DMS53 treated with DMSO at 0.1 percent for 48 hours (cell line): ENCODE measurements around the gene SYMPK.

ENCODE experiments used
- DNase-seq: peaks from one replicate; lab custom pipeline; 2025; ENCODE audit not compliant: unreplicated experiment; lab: John Stamatoyannopoulos, UW

The SYMPK gene

DNA sequence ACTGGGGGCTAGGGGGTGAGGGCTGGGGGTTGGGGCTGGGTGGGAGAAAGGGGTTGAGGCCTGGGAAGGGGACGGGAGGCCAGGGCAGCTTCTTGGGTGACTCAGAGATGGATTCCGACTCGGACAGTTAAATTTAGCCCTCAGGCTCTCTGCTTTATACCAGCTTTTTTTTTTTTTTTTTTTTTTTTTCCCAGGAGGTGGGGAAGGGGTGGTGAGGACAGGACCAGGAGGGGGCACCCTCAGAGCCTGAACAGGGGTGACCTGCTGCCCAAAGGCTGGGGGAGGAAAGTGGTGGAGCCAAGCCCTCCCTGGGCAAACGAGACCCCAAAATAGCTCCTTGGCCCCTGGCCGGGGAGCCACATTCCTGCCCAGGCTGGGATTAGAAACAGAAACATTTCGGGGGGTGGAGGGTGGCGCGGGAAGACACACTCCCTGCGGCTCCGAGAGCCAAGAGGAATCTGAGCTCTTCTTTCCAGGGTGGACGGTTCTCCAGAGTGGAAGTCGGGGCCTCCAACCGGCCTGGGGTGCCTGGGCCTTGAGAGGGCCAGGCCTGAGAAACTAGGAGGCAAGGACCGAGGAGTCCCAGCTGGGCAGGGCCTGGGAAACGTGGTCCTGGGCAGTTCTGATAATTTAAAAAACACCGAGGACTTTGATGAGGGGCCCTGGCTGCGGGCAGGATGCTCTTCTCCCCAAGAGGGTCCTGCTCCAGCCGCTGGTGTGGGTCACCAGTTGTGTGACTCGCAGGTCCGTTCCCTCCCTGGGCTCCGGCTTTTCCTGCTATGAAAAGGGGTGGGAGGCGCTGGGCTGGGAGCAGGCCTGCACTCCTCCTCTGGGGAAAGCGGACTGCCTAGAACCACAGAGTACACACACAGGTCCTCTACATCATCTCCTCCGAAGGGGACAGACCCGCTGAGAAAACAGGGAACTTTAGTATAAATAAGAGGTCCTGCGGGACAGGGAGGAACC lies 79.8 kb downstream of the SYMPK start:
- no peak for DNase-seq

DNA sequence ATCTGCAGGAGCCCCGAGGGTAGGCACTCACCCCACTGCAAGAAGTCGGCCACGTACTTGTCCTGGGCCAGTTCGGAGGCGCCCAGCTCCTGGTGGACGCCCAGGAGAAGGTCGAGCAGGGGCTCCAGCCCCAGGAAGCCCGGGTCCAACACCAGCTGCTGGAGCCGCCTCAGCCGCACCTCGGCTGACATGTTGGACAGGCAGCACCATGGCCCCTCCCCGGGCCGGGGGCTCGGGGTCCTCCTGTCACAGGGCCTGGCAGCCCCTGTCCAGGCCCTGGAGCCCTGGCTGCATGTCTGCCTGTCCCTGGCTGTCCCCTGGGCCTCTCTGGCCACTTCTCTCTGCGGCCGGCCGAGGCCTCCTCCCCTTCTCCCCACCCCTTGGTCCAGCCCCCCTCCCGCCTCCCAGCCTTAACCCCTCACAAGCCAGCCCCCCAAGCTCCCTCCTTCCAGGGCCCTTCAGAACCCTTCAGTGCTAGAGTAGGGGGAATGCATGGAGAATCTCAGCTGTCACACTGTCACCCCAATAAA lies 80.7 kb downstream of the SYMPK start, which contains the start of gene DMPK:
TSS of gene DMPK (minus strand) at position 329 of the 530 bp plus-strand sequence. CDS start at position 191, 138 bp downstream.
- DNase-seq = peak; percentile 11

DNA sequence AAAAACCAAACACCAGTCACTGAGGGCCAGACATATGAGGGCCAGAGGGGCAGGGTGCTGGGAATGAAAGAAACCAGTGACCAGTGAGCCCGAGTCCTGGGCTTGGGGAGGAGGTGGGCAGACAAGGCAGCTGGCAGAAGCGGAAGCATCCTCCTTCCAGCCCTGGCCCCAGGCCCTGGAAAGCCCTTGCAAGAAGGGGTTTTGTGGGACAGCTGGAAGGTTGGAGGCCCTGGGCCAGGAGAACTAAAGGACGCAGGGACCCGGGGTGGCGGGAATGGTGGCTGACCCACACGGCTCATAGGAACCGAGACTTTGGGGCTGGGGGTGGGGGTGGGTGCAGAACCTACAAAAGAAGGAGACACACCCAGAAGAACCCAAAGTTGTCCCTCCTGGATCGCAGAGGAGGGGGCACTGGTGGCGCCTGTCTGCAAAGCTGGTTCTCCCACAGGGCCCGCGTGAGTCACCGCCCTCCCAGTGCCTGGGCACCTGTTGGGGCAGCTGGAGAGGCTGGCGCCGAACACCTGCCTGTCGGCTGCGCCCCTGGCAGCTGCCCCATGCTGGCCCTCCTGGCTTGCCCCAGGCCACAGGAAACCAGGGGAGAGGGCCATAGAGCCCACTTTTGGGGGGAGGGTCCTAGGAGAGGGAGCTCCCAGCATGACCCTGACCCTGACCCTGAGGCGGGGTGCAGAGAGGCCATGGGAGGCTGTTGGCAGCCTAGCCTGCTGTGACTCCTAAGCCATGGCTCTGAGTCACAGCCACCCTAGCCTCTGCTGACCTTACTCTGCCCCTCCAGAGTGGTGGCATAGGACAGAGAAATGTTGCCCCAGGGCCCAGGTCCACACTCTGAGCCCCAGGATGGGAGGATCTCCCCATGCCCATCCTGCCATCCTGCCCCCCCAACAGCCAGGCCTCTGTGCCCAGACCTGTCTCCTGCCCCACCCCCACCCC lies 81.5 kb downstream of the SYMPK start:
- DNase-seq = peak; percentile 76

DNA sequence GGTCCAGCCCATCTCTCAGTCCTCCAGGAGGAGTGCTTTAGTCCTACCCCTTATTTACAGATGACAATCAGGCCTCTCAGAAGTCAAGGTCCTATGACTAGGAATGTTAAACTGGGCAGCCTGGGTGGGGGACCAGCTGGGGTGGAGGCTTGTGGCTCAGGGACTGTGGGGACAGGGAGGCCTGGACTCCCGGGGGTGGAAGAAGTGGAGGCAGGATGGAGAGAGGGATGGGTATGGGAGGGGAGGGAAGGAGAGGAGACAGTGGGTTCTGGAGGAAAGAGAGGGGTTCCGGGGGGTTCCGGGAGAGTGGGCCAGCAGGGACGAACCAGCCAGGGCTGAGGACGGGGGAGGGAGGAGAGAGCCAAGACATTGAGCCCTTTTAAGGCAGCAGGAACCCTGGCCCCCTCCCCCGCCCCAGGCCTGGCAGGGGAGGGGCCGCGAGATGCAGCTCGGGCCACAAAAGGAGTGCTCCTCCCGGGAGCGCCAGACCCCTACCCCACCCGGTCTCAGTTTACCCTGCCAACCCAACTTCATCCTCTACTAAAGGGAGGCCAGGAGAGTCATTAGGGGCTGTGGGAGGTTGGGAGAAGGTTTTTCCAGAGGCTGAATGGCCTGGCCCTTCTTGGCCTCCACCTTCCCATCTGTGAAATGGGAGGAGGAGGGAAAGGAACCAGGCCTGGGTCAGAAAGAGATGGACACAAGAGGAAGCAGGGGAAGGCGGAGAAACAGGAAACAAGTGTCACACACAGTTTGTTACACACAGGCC lies 82.3 kb downstream of the SYMPK start:
- no peak for DNase-seq

DNA sequence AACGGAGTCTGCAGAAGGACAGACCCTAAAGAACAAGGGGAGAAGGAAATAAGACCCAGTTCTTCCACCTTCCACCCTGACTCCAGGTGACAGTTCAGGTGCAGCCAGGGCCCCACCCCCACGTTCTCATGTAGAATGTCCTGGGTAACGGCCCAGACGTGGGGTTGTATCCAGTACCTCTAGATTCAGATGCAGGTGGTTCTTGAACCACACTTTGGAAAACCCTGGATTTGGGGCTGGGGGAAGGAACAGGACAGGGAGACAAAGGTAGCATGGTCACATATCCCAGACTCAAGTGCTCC lies 82.8 kb downstream of the SYMPK start:
- no peak for DNase-seq

DNA sequence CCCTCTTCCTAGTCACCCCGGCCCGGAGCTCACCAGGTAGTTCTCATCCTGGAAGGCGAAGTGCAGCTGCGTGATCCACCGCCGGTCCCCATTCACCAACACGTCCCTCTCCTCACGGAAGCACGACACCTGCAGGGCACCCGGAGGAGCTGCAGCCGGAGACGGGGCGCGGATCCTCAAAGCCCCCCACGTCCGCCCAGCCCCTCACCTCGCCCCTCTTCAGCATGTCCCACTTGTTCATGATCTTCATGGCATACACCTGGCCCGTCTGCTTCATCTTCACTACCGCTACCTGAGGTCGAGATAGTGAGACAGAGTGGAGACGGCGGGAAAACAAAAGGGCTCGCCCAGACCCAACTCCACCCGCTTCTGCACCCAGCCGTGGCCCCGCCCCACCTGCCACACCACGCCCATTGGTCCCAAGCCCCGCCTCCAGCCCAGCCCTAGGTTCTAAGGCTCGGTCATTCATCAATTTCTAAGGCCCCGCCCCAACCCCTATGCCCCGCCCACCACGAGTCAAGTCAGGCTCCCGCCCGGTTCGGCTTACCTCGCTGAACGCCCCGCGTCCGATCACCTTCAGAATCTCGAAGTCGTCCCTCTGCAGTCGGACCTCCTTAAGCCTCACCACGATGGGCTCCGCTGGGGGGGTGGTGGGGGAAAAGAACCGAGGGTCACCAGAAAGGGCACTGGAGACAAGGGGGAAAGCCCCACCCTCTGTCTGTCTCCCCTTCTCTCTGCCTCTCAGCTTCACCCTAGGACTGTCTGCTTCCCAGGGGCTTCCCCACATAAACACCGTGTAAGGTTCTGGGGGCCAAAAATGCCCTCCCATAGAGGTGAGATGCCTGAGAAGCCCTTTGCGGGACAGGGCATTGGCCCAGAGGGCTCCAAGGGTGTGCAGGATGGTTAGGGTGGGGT lies 83.5 kb downstream of the SYMPK start:
- no peak for DNase-seq

DNA sequence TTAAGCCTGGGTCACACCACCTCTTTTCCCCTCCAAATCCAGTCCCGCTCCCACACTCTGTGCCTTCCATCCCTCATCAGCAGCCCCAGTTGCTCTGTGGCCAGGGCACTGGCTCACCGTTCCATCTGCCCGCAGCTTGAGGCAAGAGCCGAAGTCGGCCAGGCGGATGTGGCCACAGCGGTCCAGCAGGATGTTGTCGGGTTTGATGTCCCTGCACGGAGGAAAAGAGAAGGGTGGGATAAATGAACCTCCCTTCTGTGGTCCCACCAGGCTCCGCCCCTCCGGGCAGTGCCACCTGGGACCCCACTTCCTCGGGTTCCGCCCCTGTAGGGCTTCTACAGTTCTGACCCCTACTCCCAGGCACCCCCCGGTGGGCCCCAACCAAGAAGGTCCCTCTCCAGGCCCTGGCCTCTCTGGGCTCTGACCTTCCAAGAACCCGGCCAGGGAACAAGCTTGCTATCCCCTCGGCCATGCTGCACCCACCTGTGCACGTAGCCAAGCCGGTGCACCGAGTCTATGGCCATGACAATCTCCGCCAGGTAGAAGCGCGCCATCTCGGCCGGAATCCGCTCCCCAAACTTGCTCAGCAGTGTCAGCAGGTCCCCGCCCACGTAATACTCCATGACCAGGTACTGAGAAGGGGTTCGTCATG lies 84.8 kb downstream of the SYMPK start:
- no peak for DNase-seq

DNA sequence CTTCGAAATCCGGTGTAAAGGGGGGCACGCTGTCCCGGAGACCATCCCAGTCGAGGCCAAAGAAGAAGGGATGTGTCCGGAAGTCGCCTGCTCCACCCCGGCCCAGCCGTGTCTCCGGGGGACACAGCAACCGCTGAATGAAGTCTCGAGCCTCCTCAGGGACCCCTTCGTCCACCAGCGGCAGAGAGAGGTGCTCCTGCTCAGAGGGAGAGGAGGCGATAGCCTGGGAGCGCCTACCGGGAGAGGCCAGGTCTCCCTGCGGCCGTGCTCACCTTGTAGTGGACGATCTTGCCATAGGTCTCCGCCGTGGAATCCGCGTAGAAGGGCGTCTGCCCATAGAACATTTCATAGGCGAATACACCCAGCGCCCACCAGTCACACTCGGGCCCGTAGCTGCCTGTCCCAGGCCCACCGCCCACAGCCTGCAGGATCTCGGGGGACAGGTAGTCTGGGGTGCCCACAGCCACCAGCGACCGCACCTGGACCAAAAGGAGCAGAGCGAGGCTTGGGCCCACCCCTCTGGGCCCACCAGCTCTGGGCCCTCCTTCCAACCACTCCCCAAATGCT lies 85.5 kb downstream of the SYMPK start:
- no peak for DNase-seq

DNA sequence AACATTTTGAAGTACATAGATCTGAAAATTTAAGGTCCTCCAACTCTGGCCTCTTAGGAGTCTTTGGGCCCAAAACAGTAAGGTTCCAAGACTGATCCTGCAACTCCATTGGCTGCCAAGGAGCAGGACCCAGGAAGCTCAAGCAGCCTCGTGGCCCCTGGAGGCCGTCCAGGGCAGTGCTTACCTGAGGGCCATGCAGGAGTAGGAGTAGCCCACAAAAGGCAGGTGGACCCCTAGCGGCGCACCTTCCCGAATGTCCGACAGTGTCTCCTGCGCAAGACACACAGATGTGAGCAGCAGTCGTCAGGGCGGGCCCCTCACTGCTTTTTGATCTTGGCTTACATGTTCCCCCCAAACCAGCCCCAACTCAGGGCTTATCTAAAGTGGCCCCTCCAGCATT lies 88.2 kb downstream of the SYMPK start:
- DNase-seq = no peak

DNA sequence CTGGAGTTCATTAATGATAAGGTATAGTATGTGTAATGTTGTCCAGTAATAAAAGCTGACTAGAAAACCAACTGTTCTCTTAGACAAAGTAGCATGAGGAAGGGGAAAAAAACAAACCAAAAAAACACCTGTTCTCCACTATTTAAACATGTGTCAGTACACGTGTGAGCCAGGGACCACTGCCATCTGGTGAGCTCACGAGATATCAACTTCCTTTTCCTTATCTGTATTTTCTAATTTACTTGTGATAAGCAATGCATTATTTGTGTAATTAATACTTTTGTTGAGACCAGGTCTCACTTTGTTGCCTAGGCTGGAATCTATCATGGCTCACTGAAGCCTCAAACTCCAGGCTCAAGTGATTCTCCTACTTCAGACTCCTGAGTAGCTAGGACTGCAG lies 89.6 kb downstream of the SYMPK start:
- peak; percentile 38 for DNase-seq

DNA sequence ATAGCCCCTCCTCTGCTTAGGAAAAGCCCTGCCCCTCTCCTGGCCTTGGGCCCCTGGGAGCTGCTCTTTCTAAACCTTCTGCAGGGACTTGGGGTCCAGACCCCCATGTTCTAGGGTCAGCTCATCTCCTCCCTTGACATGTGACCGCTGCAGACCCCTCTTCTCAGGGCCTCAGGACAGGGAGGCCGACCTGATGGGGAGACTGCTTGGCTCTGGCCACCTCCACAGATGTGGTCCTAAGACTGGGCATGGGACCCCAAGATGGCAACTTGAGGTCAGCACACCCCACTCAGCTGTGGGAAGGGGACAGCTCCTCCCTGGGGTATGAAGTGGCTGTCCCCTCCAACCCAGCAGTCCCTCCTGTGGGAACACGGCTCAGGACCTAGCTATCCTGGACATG lies 90.0 kb downstream of the SYMPK start:
- DNase-seq = no peak

DNA sequence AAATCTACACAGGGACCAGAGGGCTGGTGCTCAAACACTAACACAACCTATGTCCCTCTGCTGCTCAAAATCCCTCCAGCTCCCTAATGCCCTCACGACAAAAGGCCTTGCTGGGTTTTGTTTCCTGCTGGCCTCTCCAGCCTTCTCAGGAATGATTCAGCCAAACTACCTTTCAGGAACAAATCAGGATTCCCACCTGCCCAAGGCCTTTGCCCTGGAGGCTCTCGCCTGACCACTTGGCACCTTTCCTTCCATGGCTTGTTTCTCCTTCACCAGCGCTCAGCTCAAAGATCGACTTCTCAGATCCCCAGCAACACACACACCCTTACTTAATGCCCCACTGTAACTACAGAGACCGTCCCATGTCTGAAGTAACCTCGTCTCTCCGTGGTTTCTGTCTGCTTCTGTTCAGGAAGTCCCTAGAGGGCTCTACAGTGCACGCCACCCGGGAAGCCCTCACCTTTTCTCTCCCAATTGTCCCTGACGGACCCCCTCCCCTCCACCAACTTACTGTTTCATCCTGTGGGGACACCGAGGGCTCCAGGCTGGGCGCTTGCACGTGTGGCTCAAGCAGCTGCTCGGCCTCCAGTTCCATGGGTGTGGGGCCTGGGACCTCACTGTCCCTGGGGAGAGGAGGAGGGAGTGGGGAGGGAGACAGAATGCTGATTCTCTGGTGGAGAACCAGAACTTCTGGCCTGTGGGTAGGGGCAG lies 90.7 kb downstream of the SYMPK start:
- DNase-seq = peak; percentile 41

DNA sequence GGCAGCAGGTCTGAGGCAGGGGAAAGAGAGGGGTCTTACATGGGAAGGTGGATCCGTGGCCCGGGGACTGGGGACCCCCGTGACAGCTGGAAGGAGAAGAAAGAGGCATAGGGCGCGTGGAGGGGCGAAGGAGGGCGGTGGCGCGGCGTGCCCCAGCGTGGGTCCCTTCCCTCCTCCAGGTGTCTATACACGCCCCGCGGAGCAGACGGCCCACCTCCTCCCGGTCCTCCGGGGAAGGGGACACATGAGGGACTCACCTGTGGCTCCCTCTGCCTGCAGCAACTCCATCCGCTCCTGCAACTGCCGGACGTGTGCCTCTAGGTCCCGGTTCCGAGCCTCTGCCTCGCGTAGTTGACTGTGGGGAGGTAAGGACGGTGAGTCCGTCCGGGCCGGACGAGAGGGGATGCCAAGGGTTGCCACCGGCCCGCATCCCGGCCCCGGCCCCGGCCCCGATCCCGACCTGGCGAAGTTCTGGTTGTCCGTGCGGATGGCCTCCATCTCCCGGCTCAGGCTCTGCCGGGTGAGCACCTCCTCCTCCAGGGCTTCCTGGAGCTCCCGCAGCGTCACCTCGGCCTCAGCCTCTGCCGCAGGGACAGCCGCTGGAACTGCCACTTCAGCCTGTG lies 91.5 kb downstream of the SYMPK start:
- peak; percentile 58 for DNase-seq

DNA sequence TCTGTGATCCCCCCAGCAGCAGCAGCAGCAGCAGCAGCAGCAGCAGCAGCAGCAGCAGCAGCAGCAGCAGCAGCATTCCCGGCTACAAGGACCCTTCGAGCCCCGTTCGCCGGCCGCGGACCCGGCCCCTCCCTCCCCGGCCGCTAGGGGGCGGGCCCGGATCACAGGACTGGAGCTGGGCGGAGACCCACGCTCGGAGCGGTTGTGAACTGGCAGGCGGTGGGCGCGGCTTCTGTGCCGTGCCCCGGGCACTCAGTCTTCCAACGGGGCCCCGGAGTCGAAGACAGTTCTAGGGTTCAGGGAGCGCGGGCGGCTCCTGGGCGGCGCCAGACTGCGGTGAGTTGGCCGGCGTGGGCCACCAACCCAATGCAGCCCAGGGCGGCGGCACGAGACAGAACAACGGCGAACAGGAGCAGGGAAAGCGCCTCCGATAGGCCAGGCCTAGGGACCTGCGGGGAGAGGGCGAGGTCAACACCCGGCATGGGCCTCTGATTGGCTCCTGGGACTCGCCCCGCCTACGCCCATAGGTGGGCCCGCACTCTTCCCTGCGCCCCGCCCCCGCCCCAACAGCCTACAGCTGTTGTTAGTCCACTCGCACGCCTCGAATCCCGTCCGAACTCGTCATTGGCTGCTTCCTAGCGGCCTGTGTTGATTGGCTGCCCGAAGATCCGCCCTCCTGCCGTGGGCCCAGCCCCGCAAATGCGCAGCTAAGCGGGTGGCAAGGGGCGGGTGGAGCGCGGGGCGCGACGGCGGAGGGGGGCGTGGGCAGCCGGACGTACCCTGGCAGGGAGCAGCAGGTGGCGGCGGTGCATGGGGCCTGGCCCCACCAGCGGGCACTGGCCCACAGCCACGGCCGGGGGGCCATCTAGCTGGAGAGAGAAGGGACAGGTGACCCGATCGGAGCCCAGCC lies 92.5 kb downstream of the SYMPK start:
- DNase-seq = peak; percentile 98

DNA sequence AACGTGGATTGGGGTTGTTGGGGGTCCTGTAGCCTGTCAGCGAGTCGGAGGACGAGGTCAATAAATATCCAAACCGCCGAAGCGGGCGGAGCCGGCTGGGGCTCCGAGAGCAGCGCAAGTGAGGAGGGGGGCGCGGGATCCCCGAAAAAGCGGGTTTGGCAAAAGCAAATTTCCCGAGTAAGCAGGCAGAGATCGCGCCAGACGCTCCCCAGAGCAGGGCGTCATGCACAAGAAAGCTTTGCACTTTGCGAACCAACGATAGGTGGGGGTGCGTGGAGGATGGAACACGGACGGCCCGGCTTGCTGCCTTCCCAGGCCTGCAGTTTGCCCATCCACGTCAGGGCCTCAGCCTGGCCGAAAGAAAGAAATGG lies 93.1 kb downstream of the SYMPK start:
- peak; percentile 53 for DNase-seq

DNA sequence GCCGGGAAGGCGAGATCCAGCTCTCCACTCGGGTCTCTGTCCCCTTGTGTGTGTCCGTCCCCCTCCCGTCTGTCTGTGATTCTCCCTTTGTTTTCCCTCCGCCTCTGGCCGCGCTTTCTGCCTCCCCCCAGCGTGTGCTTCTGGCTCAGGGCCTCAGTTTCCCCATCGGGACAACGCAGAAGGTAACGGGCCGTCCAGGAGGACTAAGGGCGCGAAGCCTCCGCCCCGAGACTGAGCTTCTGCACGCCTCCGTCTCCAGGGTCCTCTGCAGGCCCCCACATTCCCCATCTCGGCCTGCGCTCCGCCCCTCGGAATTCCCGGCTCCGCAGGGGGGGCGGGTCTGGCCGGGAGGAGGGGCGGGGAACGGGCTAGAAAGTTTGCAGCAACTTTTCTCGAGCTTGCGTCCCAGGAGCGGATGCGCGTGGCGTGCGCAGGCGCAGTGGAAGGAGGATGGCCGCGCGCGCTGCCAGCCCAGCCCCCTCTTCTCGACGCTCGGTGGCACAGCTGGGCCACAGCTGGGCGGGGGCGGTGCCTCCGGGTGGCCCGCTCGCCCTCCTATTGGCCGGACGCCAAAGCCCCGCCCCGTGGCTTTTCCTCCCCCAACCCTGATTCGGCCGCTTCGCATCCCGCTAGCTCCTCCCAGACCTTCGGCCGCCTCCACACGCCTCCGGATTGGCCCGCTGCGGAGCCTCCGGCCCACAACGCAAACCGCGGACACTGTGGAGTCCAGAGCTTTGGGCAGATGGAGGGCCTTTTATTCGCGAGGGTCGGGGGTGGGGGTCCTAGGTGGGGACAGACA lies 93.8 kb downstream of the SYMPK start, which contains the start of gene SIX5:
TSS of gene SIX5 (minus strand) at position 269 of the 799 bp plus-strand sequence. CDS start 408 bp downstream, outside the sequence.
- peak; percentile 94 for DNase-seq
